IMR-90 (cell line): ENCODE results near the gene CXCL9. TPM values are rescaled to one million over a fixed set of nuclear protein-coding genes. Genes with fewer than 3 reads are reported as not detected.

Source experiments
- ATAC-seq: fragments of 200-7000 bp; cut with Tn5 transposase; 2 replicates; pipeline ENCODE4 v1.9.1; 2020; ENCODE audit warnings: low read depth, mild to moderate bottlenecking, moderate library complexity
- BruUV-seq: library from RNA; stranded (reverse); fragments of 400-500 nt; replicated peaks from 2 replicates; lab custom pipeline; 2021; lab: Mats Ljungman, UMichigan
- CTCF ChIA-PET: fragments of 300-600 bp; formaldehyde crosslinking; extraction: SDS; loops from one replicate; lab custom pipeline; 2021; ENCODE audit warnings: antibody characterized with exemption; lab: Yijun Ruan, JAX
- POLR2A ChIA-PET: fragments of 300-600 bp; sonication (Branson Sonifier 250); formaldehyde crosslinking; loops from one replicate; lab custom pipeline; 2022; ENCODE audit warnings: antibody characterized with exemption; ENCODE audit not compliant: unreplicated experiment; lab: Charles Lee
- DNase-seq: peaks from one replicate; pipeline ENCODE4 v3.0.0; 2013
- H2AFZ ChIP-seq: replicated peaks from 2 replicates; pipeline ENCODE3; 2013; ENCODE audit warnings: low read length, mild to moderate bottlenecking; ENCODE audit not compliant: poor library complexity
- H2AK5ac ChIP-seq: 2 replicates; pipeline ENCODE4 v1.6.1; 2013; ENCODE audit warnings: low read depth, low read length, inconsistent platforms
- H2AK9ac ChIP-seq: replicated peaks from 2 replicates; pipeline ENCODE3; 2013; ENCODE audit warnings: mild to moderate bottlenecking, low read depth, low read length, moderate library complexity; ENCODE audit not compliant: poor library complexity
- H2BK120ac ChIP-seq: 2 replicates; pipeline ENCODE4 v1.6.1; 2013; ENCODE audit warnings: low read depth, low read length, inconsistent platforms
- H2BK15ac ChIP-seq: 3 replicates; pipeline ENCODE4 v1.6.1; 2013; ENCODE audit warnings: low read depth, low read length, inconsistent platforms
- H2BK20ac ChIP-seq: 2 replicates; pipeline ENCODE4 v1.6.1; 2013; ENCODE audit warnings: low read depth, mild to moderate bottlenecking, inconsistent platforms, low read length, moderate library complexity
- H2BK5ac ChIP-seq: 2 replicates; pipeline ENCODE4 v1.6.1; 2013; ENCODE audit warnings: mild to moderate bottlenecking, low read depth, low read length, inconsistent platforms; ENCODE audit not compliant: poor library complexity, severe bottlenecking
- H3K14ac ChIP-seq: replicated peaks from 2 replicates; pipeline ENCODE4 v1.6.1; 2013; ENCODE audit warnings: low read depth, low read length, inconsistent platforms
- H3K18ac ChIP-seq: 2 replicates; pipeline ENCODE4 v1.6.1; 2013; ENCODE audit warnings: low read depth, low read length, control low read depth
- H3K23ac ChIP-seq: 2 replicates; pipeline ENCODE4 v1.6.1; 2013; ENCODE audit warnings: low read depth, low read length, inconsistent platforms
- H3K27ac ChIP-seq: 2 replicates; pipeline ENCODE4 v1.5.1; 2013; ENCODE audit warnings: mild to moderate bottlenecking, control low read depth, low read length; ENCODE audit not compliant: insufficient read depth
- H3K27me3 ChIP-seq: 2 replicates; pipeline ENCODE4 v1.6.1; 2013; ENCODE audit warnings: low read length; ENCODE audit not compliant: control insufficient read depth, insufficient read depth
- H3K36me3 ChIP-seq: 2 replicates; pipeline ENCODE4 v1.6.1; 2013; ENCODE audit warnings: low read length, mixed read lengths; ENCODE audit not compliant: control insufficient read depth, insufficient read depth
- H3K4ac ChIP-seq: 2 replicates; pipeline ENCODE4 v1.6.1; 2013; ENCODE audit warnings: low read depth, low read length, inconsistent platforms
- H3K4me1 ChIP-seq: 2 replicates; pipeline ENCODE4 v1.6.1; 2013; ENCODE audit warnings: low read length, mixed read lengths; ENCODE audit not compliant: control insufficient read depth, insufficient read depth
- H3K4me2 ChIP-seq: 2 replicates; pipeline ENCODE4 v1.6.1; 2013; ENCODE audit warnings: low read depth, mild to moderate bottlenecking, control low read depth, low read length, moderate library complexity
- H3K4me3 ChIP-seq: 2 replicates; pipeline ENCODE4 v1.5.1; 2013; ENCODE audit warnings: low read depth, mild to moderate bottlenecking, control low read depth, low read length, moderate library complexity; ENCODE audit not compliant: insufficient read depth
- H3K56ac ChIP-seq: 2 replicates; pipeline ENCODE4 v1.6.1; 2013; ENCODE audit warnings: low read length, inconsistent platforms; ENCODE audit not compliant: insufficient read depth; ENCODE audit errors: extremely low read depth
- H3K79me1 ChIP-seq, 2 experiments: 2 replicates each; pipeline ENCODE4 v1.6.1; 2013; ENCODE audit warnings: low read length in 2 of 2, inconsistent platforms in 1 of 2, low read depth in 1 of 2
- H3K9ac ChIP-seq: 2 replicates; pipeline ENCODE4 v1.6.1; 2013; ENCODE audit warnings: low read depth, low read length, control low read depth
- H3K9me1 ChIP-seq: 2 replicates; pipeline ENCODE4 v1.6.1; 2013; ENCODE audit warnings: low read length, inconsistent platforms; ENCODE audit not compliant: insufficient read depth
- H3K9me3 ChIP-seq: 2 replicates; pipeline ENCODE4 v1.6.1; 2013; ENCODE audit warnings: low read length; ENCODE audit not compliant: control insufficient read depth, insufficient read depth
- H4K20me1 ChIP-seq: 2 replicates; pipeline ENCODE4 v1.6.1; 2013; ENCODE audit warnings: low read length, inconsistent platforms; ENCODE audit not compliant: insufficient read depth
- H4K5ac ChIP-seq: 2 replicates; pipeline ENCODE4 v1.6.1; 2013; ENCODE audit warnings: mild to moderate bottlenecking, low read depth, low read length, control low read depth
- H4K8ac ChIP-seq, 2 experiments: 2 replicates each; pipeline ENCODE4 v1.6.1; 2013; ENCODE audit warnings: low read depth in 2 of 2, low read length in 2 of 2, control low read depth in 1 of 2, inconsistent platforms in 1 of 2
- H4K91ac ChIP-seq: 2 replicates; pipeline ENCODE4 v1.6.1; 2013; ENCODE audit warnings: low read depth, low read length, inconsistent platforms; ENCODE audit not compliant: insufficient read depth
- CEBPB ChIP-seq: IDR thresholded peaks from 2 replicates; pipeline ENCODE4 v1.6.1; 2012; ENCODE audit warnings: low read depth, low read length, improper control_type of control experiment
- MAFK ChIP-seq: IDR thresholded peaks from 2 replicates; pipeline ENCODE4 v1.6.1; 2012; ENCODE audit warnings: low read depth, low read length, improper control_type of control experiment
- RFX5 ChIP-seq: IDR thresholded peaks from 2 replicates; pipeline ENCODE4 v1.8.0; 2012; ENCODE audit warnings: low read depth, mild to moderate bottlenecking, low read length, moderate library complexity
- SMC3 ChIP-seq: fragments of 150-350 bp; IDR thresholded peaks from 2 replicates; pipeline ENCODE4 v1.6.1; 2016; ENCODE audit warnings: low read depth, mild to moderate bottlenecking, antibody characterized with exemption, low read length, moderate library complexity
- WGBS, 2 experiments: methylation state at CpG; one replicate each; pipeline versions ENCODE4 v1.1.5 to v1.1.7; 2013; ENCODE audit warnings: missing lambda C conversion rate in 2 of 2; ENCODE audit not compliant: insufficient read length in 1 of 2; ENCODE audit errors: extremely low coverage in 2 of 2; 5-methylcytosine and 5-hydroxymethylcytosine counted together
- dilution Hi-C: fragments of 300-500 bp; cut with HindIII; formaldehyde crosslinking; loops from one replicate; pipeline ENCODE4 v1.14.3; 2018; ENCODE audit warnings: low sequenced_read_pairs; ENCODE audit not compliant: unreplicated experiment
- in situ Hi-C: fragments of 300-500 bp; cut with MboI; formaldehyde crosslinking; loops from 3 replicates; pipeline ENCODE4 v1.14.3; 2019; ENCODE audit warnings: low sequenced_read_pairs, inconsistent platforms, mixed read lengths
- intact Hi-C: fragments of 100-400 bp; cut with micrococcal nuclease; formaldehyde crosslinking; loops from 2 replicates; pipeline ENCODE4 v1.10.0; 2022
- polyA plus RNA-seq, 3 experiments: library from polyadenylated mRNA; depleted of rRNA; stranded (reverse); fragments of >200 nt; gene quantifications; 2 replicates each; pipeline ENCODE4 v1.2.3, GENCODE V29; 2012; ENCODE audit warnings: low replicate concordance in 1 of 3
- total RNA-seq: library from RNA; depleted of rRNA; stranded (reverse); fragments of >200 nt; gene quantifications from 2 replicates; pipeline ENCODE4 v1.2.3, GENCODE V29; 2012

Gene CXCL9
- total and polyA plus RNA-seq, 2 of the 4 experiments (the other 2 are of a cell fraction), result not detected

GRCh38 chr4:75980576-75980975, 26.7 kb downstream of the CXCL9 start:
- DNase-seq (no peak), ATAC-seq (no peak)
- H3K9ac ChIP-seq, result no peak overlapping the region
- H3K4me1 ChIP-seq, result peaks cover 3% of the 10 kb centered on the region
- no peak overlapping the region for H3K27ac ChIP-seq
- no peak overlapping the region for H3K4ac ChIP-seq
- H3K4me2 ChIP-seq, result no peak overlapping the region
- intact Hi-C loops, result no loop called here
- WGBS, 2 experiments, result 100% methylated on average over 1 of the region's 4 CpGs; no CpG with 5 or more reads in 1 of the 2 experiments
- BruUV-seq, result no TSS peak
- H3K56ac ChIP-seq, result no peak overlapping the region
- H3K14ac ChIP-seq, result no peak overlapping the region
- H3K18ac ChIP-seq, result no peak overlapping the region
- H3K36me3 ChIP-seq, result peaks cover 27% of the 10 kb centered on the region
- dilution Hi-C loops, result no loop called here
- H4K91ac ChIP-seq, result no peak overlapping the region
- no peak for TF ChIP-seq CEBPB
- TF ChIP-seq MAFK, result no peak
- TF ChIP-seq RFX5, result no peak
- no peak for TF ChIP-seq SMC3
- H2BK5ac ChIP-seq, result no peak overlapping the region
- in situ Hi-C loops, result no loop called here
- peaks cover 16% of the 10 kb centered on the region for H4K20me1 ChIP-seq
- no peak overlapping the region for H4K5ac ChIP-seq
- no peak overlapping the region for H2BK120ac ChIP-seq
- H2BK20ac ChIP-seq, result no peak overlapping the region
- H4K8ac ChIP-seq, result no peak overlapping the region
- H2AFZ ChIP-seq, result no peak overlapping the region
- H3K27me3 ChIP-seq, result no peaks in the 10 kb centered on the region
- no peak overlapping the region for H3K4me3 ChIP-seq
- peaks cover 23 to 24% of the 10 kb centered on the region in 2 experiments for H3K79me1 ChIP-seq
- no peaks in the 10 kb centered on the region for H3K9me3 ChIP-seq
- no peak overlapping the region for H3K23ac ChIP-seq
- H3K9me1 ChIP-seq, result peaks cover 9% of the 10 kb centered on the region
- H2BK15ac ChIP-seq, result no peak overlapping the region
- no peak overlapping the region for H2AK5ac ChIP-seq
- H2AK9ac ChIP-seq, result no peak overlapping the region
- CTCF ChIA-PET, result no interaction called here
- POLR2A ChIA-PET, result no interaction called here
